Measurements from ENCODE around the gene PUSL1.

Gene PUSL1

DNA sequence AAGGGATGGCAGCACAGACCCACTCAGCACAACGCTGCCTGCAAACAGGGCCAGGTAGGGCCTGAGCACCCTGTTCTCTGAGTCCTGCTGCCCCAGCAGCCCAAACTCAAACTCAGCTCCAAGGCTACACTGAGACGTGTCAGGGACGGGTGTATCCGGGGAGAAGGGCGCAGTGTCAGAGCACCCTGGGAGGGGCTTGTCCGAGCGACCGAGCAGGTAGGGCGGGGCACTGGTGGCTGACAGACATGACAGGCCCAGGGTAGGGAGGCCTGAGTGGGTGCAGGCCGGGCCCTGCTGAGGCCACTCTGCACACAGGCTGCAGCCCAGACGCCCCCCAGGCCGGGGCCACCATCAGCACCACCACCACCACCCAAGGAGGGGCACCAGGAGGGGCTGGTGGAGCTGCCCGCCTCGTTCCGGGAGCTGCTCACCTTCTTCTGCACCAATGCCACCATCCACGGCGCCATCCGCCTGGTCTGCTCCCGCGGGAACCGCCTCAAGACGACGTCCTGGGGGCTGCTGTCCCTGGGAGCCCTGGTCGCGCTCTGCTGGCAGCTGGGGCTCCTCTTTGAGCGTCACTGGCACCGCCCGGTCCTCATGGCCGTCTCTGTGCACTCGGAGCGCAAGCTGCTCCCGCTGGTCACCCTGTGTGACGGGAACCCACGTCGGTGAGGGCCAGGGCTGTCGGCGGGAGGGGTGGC is 22.6 kb upstream of the PUSL1 start:
- FAIRE-seq (no peak), DNase-seq (ENCODE audit: insufficient read length, low spot score) (no peak)
- TF ChIP-seq POU2F2 (IDR thresholded peaks at IDR 0.05; ENCODE audit: low read depth, low read length) (no peak), SPI1 (IDR thresholded peaks at IDR 0.05; ENCODE audit: low read depth, low read length) (no peak), PAX5 (IDR thresholded peaks at IDR 0.05; ENCODE audit: insufficient read depth, low read length, severe bottlenecking) (no peak), POLR2A (IDR thresholded peaks at IDR 0.05; ENCODE audit: low read depth, low read length) (no peak), TAF1 (IDR thresholded peaks at IDR 0.05; ENCODE audit: low read depth, low read length) (no peak), POLR2AphosphoS5 (IDR thresholded peaks at IDR 0.05; ENCODE audit: low read depth, low read length) (no peak)

DNA sequence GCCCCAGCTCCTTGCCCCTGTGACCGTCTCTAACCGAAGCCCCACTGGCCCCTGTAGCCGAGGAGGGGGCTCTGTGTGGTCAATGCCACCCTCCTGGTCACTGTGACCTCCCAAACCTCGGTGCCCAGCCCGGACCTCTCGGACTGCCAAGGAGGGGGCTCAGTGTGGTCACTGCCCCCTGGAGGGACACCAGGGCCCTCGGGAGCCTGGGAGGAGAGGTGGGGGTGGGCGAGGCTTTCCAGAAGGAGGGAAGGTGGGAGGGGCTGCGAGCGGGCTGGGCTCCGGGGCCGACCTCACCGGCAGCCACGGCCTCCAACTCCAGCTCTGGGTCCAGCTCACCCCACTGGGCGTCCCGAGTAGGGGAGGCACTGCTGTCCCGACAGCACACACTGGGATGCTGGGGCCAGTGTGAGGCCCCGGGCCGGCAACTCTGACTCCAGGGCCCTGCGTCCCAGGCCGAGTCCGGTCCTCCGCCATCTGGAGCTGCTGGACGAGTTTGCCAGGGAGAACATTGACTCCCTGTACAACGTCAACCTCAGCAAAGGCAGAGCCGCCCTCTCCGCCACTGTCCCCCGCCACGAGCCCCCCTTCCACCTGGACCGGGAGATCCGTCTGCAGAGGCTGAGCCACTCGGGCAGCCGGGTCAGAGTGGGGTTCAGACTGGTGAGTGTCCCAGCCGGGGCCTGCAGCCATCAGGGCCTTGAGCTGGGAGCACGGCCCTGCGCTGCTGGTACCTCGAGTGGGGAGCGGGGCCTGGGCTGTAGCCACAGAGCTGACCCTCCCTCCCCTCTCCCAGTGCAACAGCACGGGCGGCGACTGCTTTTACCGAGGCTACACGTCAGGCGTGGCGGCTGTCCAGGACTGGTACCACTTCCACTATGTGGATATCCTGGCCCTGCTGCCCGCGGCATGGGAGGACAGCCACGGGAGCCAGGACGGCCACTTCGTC is 21.8 kb upstream of the PUSL1 start:
- TF ChIP-seq POLR2A (IDR thresholded peaks at IDR 0.05; ENCODE audit: low read depth, low read length) (no peak), TAF1 (IDR thresholded peaks at IDR 0.05; ENCODE audit: low read depth, low read length) (no peak), POLR2AphosphoS5 (IDR thresholded peaks at IDR 0.05; ENCODE audit: low read depth, low read length) (no peak), SPI1 (IDR thresholded peaks at IDR 0.05; ENCODE audit: low read depth, low read length) (no peak), PAX5 (IDR thresholded peaks at IDR 0.05; ENCODE audit: insufficient read depth, low read length, severe bottlenecking) (no peak), POU2F2 (IDR thresholded peaks at IDR 0.05; ENCODE audit: low read depth, low read length) (no peak)
- DNase-seq (ENCODE audit: insufficient read length, low spot score), result no peak
- FAIRE-seq, result no peak

DNA sequence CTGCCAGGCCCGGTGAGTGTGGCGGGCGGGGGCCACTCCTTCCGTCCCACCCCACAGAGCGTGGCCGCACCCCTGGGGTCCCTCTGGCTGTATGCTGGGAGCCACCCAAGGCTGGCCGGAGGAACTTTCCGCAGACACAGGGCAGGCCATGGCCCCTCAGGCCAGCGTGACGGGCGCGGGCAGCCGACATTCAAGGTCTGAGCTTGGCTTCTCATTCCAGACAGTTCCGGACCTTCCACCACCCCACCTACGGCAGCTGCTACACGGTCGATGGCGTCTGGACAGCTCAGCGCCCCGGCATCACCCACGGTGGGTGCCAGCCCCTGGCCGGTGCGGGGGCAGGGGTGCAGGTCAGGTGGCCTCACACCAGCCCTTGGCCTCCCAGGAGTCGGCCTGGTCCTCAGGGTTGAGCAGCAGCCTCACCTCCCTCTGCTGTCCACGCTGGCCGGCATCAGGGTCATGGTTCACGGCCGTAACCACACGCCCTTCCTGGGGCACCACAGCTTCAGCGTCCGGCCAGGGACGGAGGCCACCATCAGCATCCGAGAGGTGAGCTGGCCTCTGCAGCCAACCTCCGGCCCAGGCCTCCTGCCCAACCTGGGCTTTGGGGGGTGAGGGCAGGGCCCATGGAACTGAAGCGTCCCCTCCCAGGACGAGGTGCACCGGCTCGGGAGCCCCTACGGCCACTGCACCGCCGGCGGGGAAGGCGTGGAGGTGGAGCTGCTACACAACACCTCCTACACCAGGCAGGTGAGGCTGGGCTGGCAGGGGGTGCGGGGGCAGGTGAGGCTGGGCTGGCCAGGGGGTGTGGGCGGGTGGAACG is 20.9 kb upstream of the PUSL1 start:
- FAIRE-seq (no peak), DNase-seq (ENCODE audit: insufficient read length, low spot score) (no peak)
- TF ChIP-seq PAX5 (IDR thresholded peaks at IDR 0.05; ENCODE audit: insufficient read depth, low read length, severe bottlenecking) (no peak), POLR2A (IDR thresholded peaks at IDR 0.05; ENCODE audit: low read depth, low read length) (no peak), TAF1 (IDR thresholded peaks at IDR 0.05; ENCODE audit: low read depth, low read length) (no peak), POU2F2 (IDR thresholded peaks at IDR 0.05; ENCODE audit: low read depth, low read length) (no peak), SPI1 (IDR thresholded peaks at IDR 0.05; ENCODE audit: low read depth, low read length) (no peak), POLR2AphosphoS5 (IDR thresholded peaks at IDR 0.05; ENCODE audit: low read depth, low read length) (no peak)

DNA sequence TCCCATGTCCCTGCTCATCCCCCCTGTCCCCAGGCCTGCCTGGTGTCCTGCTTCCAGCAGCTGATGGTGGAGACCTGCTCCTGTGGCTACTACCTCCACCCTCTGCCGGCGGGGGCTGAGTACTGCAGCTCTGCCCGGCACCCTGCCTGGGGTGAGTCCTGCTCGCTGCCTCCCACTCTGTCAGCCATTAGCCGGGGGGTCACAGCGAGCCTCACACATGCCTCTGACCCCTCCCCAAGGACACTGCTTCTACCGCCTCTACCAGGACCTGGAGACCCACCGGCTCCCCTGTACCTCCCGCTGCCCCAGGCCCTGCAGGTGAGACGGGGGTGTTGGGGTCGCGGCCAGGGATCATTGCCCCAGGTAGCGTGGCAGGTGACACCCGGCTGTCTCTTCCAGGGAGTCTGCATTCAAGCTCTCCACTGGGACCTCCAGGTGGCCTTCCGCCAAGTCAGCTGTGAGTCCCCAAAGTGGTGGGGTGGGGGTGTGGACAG is 18.1 kb upstream of the PUSL1 start:
- FAIRE-seq (peak; percentile 86), DNase-seq (ENCODE audit: insufficient read length, low spot score) (peak; percentile 89)
- TF ChIP-seq PAX5 (IDR thresholded peaks at IDR 0.05; ENCODE audit: insufficient read depth, low read length, severe bottlenecking), result no peak

DNA sequence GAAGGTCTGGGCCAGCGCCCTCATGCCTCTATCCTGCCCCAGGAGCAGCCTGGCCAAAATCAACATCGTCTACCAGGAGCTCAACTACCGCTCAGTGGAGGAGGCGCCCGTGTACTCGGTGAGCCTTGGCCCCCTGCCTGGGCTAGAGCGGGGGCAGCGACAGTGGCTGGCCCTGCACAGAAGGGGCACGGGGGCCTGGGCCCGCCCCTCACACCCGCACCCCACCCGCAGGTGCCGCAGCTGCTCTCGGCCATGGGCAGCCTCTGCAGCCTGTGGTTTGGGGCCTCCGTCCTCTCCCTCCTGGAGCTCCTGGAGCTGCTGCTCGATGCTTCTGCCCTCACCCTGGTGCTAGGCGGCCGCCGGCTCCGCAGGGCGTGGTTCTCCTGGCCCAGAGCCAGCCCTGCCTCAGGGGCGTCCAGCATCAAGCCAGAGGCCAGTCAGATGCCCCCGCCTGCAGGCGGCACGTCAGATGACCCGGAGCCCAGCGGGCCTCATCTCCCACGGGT is 17.3 kb upstream of the PUSL1 start:
- TF ChIP-seq POU2F2 (IDR thresholded peaks at IDR 0.05; ENCODE audit: low read depth, low read length), result no peak
- no peak for TF ChIP-seq SPI1 (IDR thresholded peaks at IDR 0.05; ENCODE audit: low read depth, low read length)
- no peak for TF ChIP-seq PAX5 (IDR thresholded peaks at IDR 0.05; ENCODE audit: insufficient read depth, low read length, severe bottlenecking)
- no peak for TF ChIP-seq POLR2AphosphoS5 (IDR thresholded peaks at IDR 0.05; ENCODE audit: low read depth, low read length)
- TF ChIP-seq TAF1 (IDR thresholded peaks at IDR 0.05; ENCODE audit: low read depth, low read length), result no peak
- TF ChIP-seq POLR2A (IDR thresholded peaks at IDR 0.05; ENCODE audit: low read depth, low read length), result no peak
- DNase-seq (ENCODE audit: insufficient read length, low spot score) (no peak), FAIRE-seq (no peak)

DNA sequence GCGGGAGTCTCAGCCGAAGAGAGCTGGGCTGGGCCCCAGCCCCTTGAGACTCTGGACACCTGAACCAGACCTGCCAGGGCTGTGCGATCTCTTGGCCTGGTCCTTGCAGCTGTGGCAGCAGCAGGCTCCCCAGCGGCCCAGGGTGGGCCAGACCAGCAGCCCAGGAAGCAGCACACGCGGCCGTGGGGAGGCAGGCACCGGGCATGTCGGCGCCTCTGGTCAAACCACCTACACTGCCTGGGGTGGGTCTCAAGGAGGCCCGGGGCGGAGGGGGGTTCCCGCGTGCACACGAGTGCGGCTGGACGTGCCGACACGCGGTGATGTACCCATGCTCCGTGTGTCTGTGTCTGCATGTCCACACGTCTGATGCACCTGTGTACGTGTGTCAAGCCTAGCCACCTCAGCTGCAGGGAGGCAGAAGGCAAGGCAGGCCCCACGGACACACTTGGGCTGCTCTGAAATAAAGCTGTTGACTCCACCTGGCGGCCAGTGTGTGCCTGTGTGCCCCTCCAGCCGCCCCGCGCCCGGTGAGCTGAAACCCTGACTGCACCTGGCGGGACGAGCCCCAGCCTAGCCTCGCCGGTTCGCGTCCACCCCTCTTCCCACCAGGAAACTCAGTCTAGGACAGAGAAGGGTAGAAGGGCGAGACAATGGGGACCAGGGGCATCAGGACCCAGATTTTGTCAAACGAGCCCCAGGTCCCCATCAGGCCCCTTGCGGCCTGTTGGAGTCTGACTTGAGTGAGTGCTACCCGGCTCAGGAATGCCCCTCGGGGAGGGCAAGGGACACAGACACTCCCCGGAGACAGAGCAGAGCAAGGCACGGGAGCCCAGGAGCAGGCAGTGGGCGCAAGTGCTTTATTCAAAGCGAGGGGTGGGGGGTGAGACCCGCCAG is 16.6 kb upstream of the PUSL1 start:
- 0 out of 2 replicates have a peak, but pooled peaks have one; percentile 20 for TF ChIP-seq POLR2A (IDR thresholded peaks at IDR 0.05; ENCODE audit: low read depth, low read length)
- TF ChIP-seq SPI1 (IDR thresholded peaks at IDR 0.05; ENCODE audit: low read depth, low read length), result no peak
- FAIRE-seq (peak; percentile 95), DNase-seq (ENCODE audit: insufficient read length, low spot score) (peak; percentile 96)

DNA sequence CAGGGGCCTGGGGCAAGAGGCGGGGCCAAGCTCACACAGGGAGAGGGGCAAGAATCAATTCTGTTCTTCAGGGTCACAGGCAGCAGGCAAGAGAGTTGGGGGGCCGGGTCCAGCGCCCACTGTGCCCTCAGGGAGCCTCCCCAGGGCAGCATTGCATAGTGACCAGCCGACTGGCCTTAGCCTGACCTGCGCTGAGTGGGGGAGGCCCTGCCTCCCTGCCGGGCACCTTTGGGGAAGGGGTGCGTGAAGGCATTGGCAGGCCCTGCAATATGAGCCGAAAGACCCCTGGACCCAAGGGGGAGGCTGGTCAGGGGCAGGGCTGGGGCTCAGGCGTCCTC is 16.0 kb upstream of the PUSL1 start:
- no peak for TF ChIP-seq POLR2AphosphoS5 (IDR thresholded peaks at IDR 0.05; ENCODE audit: low read depth, low read length)
- no peak for TF ChIP-seq SPI1 (IDR thresholded peaks at IDR 0.05; ENCODE audit: low read depth, low read length)
- no peak for TF ChIP-seq TAF1 (IDR thresholded peaks at IDR 0.05; ENCODE audit: low read depth, low read length)
- no peak for TF ChIP-seq POU2F2 (IDR thresholded peaks at IDR 0.05; ENCODE audit: low read depth, low read length)
- no peak for TF ChIP-seq PAX5 (IDR thresholded peaks at IDR 0.05; ENCODE audit: insufficient read depth, low read length, severe bottlenecking)
- no peak for TF ChIP-seq POLR2A (IDR thresholded peaks at IDR 0.05; ENCODE audit: low read depth, low read length)
- FAIRE-seq, result no peak

DNA sequence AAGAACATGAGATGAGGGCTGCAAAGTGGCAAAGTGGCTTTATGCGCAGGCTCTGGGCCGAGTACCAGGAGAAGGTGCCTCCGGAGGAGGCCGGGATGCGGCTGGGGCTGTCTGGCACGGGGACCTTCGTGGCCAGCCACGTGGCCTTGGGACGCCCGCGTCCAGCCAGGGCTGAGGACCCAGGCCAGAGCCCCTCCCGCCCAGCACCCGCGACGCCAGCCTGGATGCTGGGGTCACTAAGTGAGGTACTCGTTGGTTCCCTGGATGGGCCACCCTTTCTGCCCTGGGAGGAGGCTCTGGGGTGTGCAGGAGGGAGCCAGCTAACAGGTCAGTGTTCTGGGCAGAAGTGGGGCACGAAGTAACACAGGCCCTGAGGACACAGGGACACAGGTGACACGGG is 15.5 kb upstream of the PUSL1 start:
- TF ChIP-seq PAX5 (IDR thresholded peaks at IDR 0.05; ENCODE audit: insufficient read depth, low read length, severe bottlenecking) (no peak), POU2F2 (IDR thresholded peaks at IDR 0.05; ENCODE audit: low read depth, low read length) (no peak), TAF1 (IDR thresholded peaks at IDR 0.05; ENCODE audit: low read depth, low read length) (no peak), POLR2A (IDR thresholded peaks at IDR 0.05; ENCODE audit: low read depth, low read length) (no peak), POLR2AphosphoS5 (IDR thresholded peaks at IDR 0.05; ENCODE audit: low read depth, low read length) (no peak), SPI1 (IDR thresholded peaks at IDR 0.05; ENCODE audit: low read depth, low read length) (no peak)
- DNase-seq (ENCODE audit: insufficient read length, low spot score) (no peak), FAIRE-seq (no peak)

More for the DNA sequence above, 16.0 kb upstream of the PUSL1 start:
- DNase-seq (ENCODE audit: insufficient read length, low spot score), result no peak
